K562 (cell line): ENCODE data around the gene DCHS2. TPM values are rescaled to one million over a fixed set of nuclear protein-coding genes. Genes with fewer than 3 reads are reported as not detected.
A peak's percentile ranks its signal among the peaks of the same experiment; 100 is the strongest.

ENCODE experiments used
- ATAC-seq: fragments of 200-7000 bp; cut with Tn5 transposase; 3 replicates; pipeline ENCODE4 v1.9.1; 2020; ENCODE audit warnings: moderate library complexity
- BruUV-seq: library from RNA; stranded (reverse); fragments of 400-500 nt; replicated peaks from 2 replicates; lab custom pipeline; 2021; lab: Mats Ljungman, UMichigan
- CTCF ChIA-PET: fragments of 300-600 bp; formaldehyde crosslinking; extraction: SDS; loops from one replicate; lab custom pipeline; 2021; ENCODE audit warnings: low intra/inter-chr PET ratio; lab: Yijun Ruan, JAX
- POLR2A ChIA-PET: fragments of 300-600, 350-650 bp; sonication (Branson Sonifier 250); formaldehyde crosslinking; extraction: SDS; loops from one replicate; lab custom pipeline; 2021; ENCODE audit warnings: antibody characterized with exemption, inconsistent platforms; lab: Yijun Ruan, JAX
- DNase-seq, 4 experiments: peaks; one replicate each; pipeline versions ENCODE4 v3.0.0 to v3.0.0-alpha.2; 2011 to 2018; ENCODE audit warnings: low spot score in 3 of 4, mixed read lengths in 3 of 4; ENCODE audit errors: extremely low read depth in 1 of 4
- FAIRE-seq: peaks from 2 replicates; lab custom pipeline; 2011; peaks lifted over from hg19 to GRCh38; lab: Jason Lieb, UNC
- H2AFZ ChIP-seq: 2 replicates; pipeline ENCODE4 v1.6.0; 2011; ENCODE audit warnings: low read depth, low read length, control low read depth, inconsistent platforms
- H3K27ac ChIP-seq: fragments of 200-600 bp; 3 replicates; pipeline ENCODE4 v1.8.0; 2011; ENCODE audit warnings: low read depth, mild to moderate bottlenecking, control low read depth, inconsistent platforms, low read length, moderate library complexity, mixed read lengths; ENCODE audit errors: extremely low read depth
- H3K27me3 ChIP-seq, 2 experiments: fragments of 300-600 bp in 1 of 2; 2 replicates in 1 of 2; 3 replicates in 1 of 2; pipeline versions ENCODE4 v1.6.0 to v1.8.0; 2011; ENCODE audit warnings: inconsistent platforms in 2 of 2, low read length in 2 of 2, mild to moderate bottlenecking in 1 of 2, mixed read lengths in 1 of 2, moderate library complexity in 1 of 2; ENCODE audit not compliant: control insufficient read depth in 2 of 2, insufficient read depth in 2 of 2
- H3K36me3 ChIP-seq: fragments of 300-600 bp; 3 replicates; pipeline ENCODE4 v1.8.0; 2011; ENCODE audit warnings: mild to moderate bottlenecking, low read length, inconsistent platforms; ENCODE audit not compliant: control insufficient read depth, insufficient read depth
- H3K4me1 ChIP-seq, 2 experiments: fragments of 200-600 bp in 1 of 2; replicated peaks in 1 of 2; 2 replicates in 1 of 2; 3 replicates in 1 of 2; pipeline versions ENCODE4 v1.5.1 to v1.8.0; 2011; ENCODE audit warnings: inconsistent platforms in 2 of 2, low read length in 2 of 2, mild to moderate bottlenecking in 1 of 2, mixed read lengths in 1 of 2, moderate library complexity in 1 of 2; ENCODE audit not compliant: control insufficient read depth in 2 of 2, insufficient read depth in 2 of 2
- H3K4me2 ChIP-seq: 2 replicates; pipeline ENCODE4 v1.6.1; 2011; ENCODE audit warnings: low read length, control low read depth, inconsistent platforms, mixed read lengths; ENCODE audit not compliant: insufficient read depth
- H3K4me3 ChIP-seq: fragments of 200-600 bp; sonication (generic), shearing (Covaris generic); 2 replicates; pipeline ENCODE4 v1.5.1; 2016; ENCODE audit warnings: control low read depth, inconsistent platforms
- H3K79me2 ChIP-seq: fragments of 200-600 bp; 3 replicates; pipeline ENCODE4 v1.8.0; 2011; ENCODE audit warnings: low read length, inconsistent platforms; ENCODE audit not compliant: control insufficient read depth, insufficient read depth
- H3K9ac ChIP-seq, 2 experiments: 2 replicates each; pipeline versions ENCODE4 v1.6.0 to v1.6.1; 2011; ENCODE audit warnings: low read depth in 2 of 2, low read length in 2 of 2, control low read depth in 1 of 2, inconsistent platforms in 1 of 2, mild to moderate bottlenecking in 1 of 2, mixed read lengths in 1 of 2; ENCODE audit not compliant: insufficient read depth in 1 of 2
- H3K9me1 ChIP-seq: one replicate; pipeline ENCODE4 v1.6.0; 2011; ENCODE audit warnings: inconsistent platforms, mild to moderate bottlenecking, low read length, moderate library complexity; ENCODE audit not compliant: control insufficient read depth, insufficient read depth
- H3K9me3 ChIP-seq: replicated peaks from 2 replicates; pipeline ENCODE4 v1.5.1; 2011; ENCODE audit warnings: low read depth, low read length, inconsistent platforms; ENCODE audit not compliant: control insufficient read depth, insufficient read depth
- H4K20me1 ChIP-seq: replicated peaks from 2 replicates; pipeline ENCODE4 v1.6.1; 2011; ENCODE audit warnings: low read length, inconsistent platforms, mixed read lengths; ENCODE audit not compliant: control insufficient read depth, insufficient read depth
- FOXA3 ChIP-seq, 2 experiments: fragments of 450-650 bp in 1 of 2; sonication (generic) in 1 of 2; formaldehyde crosslinking; IDR thresholded peaks in 1 of 2; conservative IDR thresholded peaks in 1 of 2; 2 replicates each; pipeline versions ENCODE4 v1.4.0 to v1.8.0; 2020 to 2022; ENCODE audit warnings: mild to moderate bottlenecking in 2 of 2, missing genetic modification reagents in 1 of 2
- MTA1 ChIP-seq: fragments of 450-650 bp; IDR thresholded peaks from 2 replicates; pipeline ENCODE4 v1.6.1; 2017; ENCODE audit warnings: borderline replicate concordance
- PTTG1 ChIP-seq: fragments of 450-650 bp; IDR thresholded peaks from 2 replicates; pipeline ENCODE4 v1.6.1; 2016; ENCODE audit warnings: low read depth, mild to moderate bottlenecking, missing genetic modification characterization, missing compliant biosample characterization
- SAFB ChIP-seq: fragments of 200-400 bp; formaldehyde crosslinking; IDR thresholded peaks from 2 replicates; pipeline ENCODE4 v1.6.1; 2017; ENCODE audit warnings: low read depth, low read length, borderline replicate concordance
- ZBTB1 ChIP-seq: sonication (generic); formaldehyde crosslinking; IDR thresholded peaks from 2 replicates; pipeline ENCODE4 v1.8.1; 2023; ENCODE audit warnings: missing genetic modification reagents, low read depth, mild to moderate bottlenecking, borderline replicate concordance
- ZNF174 ChIP-seq: fragments of 250-450 bp; sonication (Bioruptor Pico); IDR thresholded peaks from 2 replicates; pipeline ENCODE4 v1.4.0; 2020; ENCODE audit warnings: mild to moderate bottlenecking
- ZNF717 ChIP-seq: fragments of 250-450 bp; sonication (Bioruptor Pico); IDR thresholded peaks from 2 replicates; pipeline ENCODE4 v1.5.0; 2021
- WGBS: fragments of 100-300 bp; shearing (Covaris generic); methylation state at CpG from one replicate; pipeline ENCODE4 v1.1.6; 2016; ENCODE audit warnings: low coverage, mixed read lengths; ENCODE audit not compliant: insufficient coverage; ENCODE audit errors: missing lambda C conversion rate; 5-methylcytosine and 5-hydroxymethylcytosine counted together
- in situ Hi-C: fragments of 300-500 bp; cut with MboI; formaldehyde crosslinking; loops from 4 replicates; pipeline ENCODE4 v1.15.0; 2018; ENCODE audit warnings: inconsistent platforms, mixed read lengths
- intact Hi-C: fragments of 100-400 bp; cut with micrococcal nuclease; formaldehyde crosslinking; loops from 2 replicates; pipeline ENCODE4 v1.14.2; 2022
- polyA plus RNA-seq, 8 experiments: library from polyadenylated mRNA; depleted of rRNA in 4 of 8; stranded (reverse) in 5 of 8; unstranded in 3 of 8; fragments of >200 nt; fragmentation: Nextera tagmentation in 2 of 8; fragmentation: Illumina TruSeq in 1 of 8; extraction: Ambion mirVana in 2 of 8; extraction: Trizol in 1 of 8; gene quantifications; 2 replicates each; pipeline versions ENCODE4 v1.2.1 to v1.2.3, GENCODE V29; 2011 to 2014; ENCODE audit warnings: inconsistent platforms in 1 of 8, missing spikeins in 1 of 8
- total RNA-seq, 7 experiments: library from RNA; depleted of rRNA in 6 of 7; stranded (reverse); fragments of >200 nt in 6 of 7; fragmentation: Illumina TruSeq in 2 of 7; extraction: Trizol in 2 of 7; gene quantifications; 2 replicates each; pipeline versions ENCODE4 v1.2.1 to v1.2.3, GENCODE V29; 2011 to 2021; ENCODE audit warnings: low replicate concordance in 1 of 7

Gene DCHS2
- total and polyA plus RNA-seq, 9 of the 15 experiments (the other 6 are each of a cell fraction or from before 2014, with no cell fraction given) = 0.49 to 7.1 (median 5.3) TPM

DNA sequence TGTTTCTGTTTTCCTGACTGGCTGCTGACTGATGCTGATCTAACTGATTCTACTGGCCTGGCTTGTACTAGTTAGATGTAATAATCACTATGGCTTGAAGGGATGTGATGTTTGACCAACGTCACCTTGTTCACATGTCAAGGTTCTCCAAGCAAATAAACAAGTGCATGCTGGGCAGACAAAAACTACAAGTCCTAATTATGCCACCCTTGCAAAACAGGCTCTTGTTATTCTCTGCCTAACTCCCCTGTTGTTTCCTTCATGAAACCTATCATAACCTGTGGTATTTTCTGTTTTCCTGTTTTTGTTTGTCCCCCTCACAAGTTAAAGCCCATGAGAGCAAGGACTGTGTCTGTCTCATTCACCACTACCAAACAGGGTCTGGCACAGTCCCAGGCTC, 146.2 kb downstream of the DCHS2 start:
- intact Hi-C loops (no loop called here), in situ Hi-C loops (no loop called here)
- Histone ChIP-seq H2AFZ (no peak overlapping the region), H3K9me1 (no peaks in the 10 kb centered on the region), H3K79me2 (no peaks in the 10 kb centered on the region), H4K20me1 (no peaks in the 10 kb centered on the region), H3K4me2 (no peak overlapping the region), H3K4me1 (no peaks in the 10 kb centered on the region), H3K27ac (no peak overlapping the region), H3K9me3 (no peaks in the 10 kb centered on the region), H3K36me3 (no peaks in the 10 kb centered on the region), H3K4me3 (no peak overlapping the region), H3K9ac (no peak overlapping the region), H3K27me3 (no peaks in the 10 kb centered on the region)
- ATAC-seq (no peak), FAIRE-seq (no peak), DNase-seq (no peak)
- WGBS = 38% methylated on average over 1 of the region's 1 CpG
- CTCF ChIA-PET = no interaction called here
- TF ChIP-seq ZBTB1 (CRISPR knock-in tag) (no peak), FOXA3 (CRISPR knock-in tag; conservative IDR thresholded peaks at IDR 0.05 in 1 of 2, IDR thresholded peaks at IDR 0.05 in 1 of 2) (no peak), ZNF174 (CRISPR knock-in tag) (no peak)
- POLR2A ChIA-PET = interaction anchor here (1.2 kb wide), 1 partner anchor 205 kb away, joined by 4 read pairs; the partner anchor contains the start of gene PLRG1
- no TSS peak for BruUV-seq

- BruUV-seq = no TSS peak
- WGBS = 53% methylated on average over 6 of the region's 6 CpGs
- intact Hi-C loops = loop anchor here (1.0 kb wide), 1 partner anchor 162 kb away; no protein-coding TSS in a partner anchor
- TF ChIP-seq SAFB (no peak), PTTG1 (tag) (no peak), MTA1 (no peak), ZNF717 (CRISPR knock-in tag) (no peak)
Measured at GRCh38 chr4:154344686-154345085, 146.9 kb downstream of the DCHS2 start.

More at GRCh38 chr4:154344686-154345085, 146.9 kb downstream of the DCHS2 start:
- FAIRE-seq (peak; percentile 55), DNase-seq (peak in 2 of 4 experiments; percentile 33 to 55), ATAC-seq (peak; percentile 97)
- Histone ChIP-seq H3K36me3 (no peaks in the 10 kb centered on the region), H3K4me1 (no peaks in the 10 kb centered on the region), H3K27me3 (no peaks in the 10 kb centered on the region), H3K4me2 (no peak overlapping the region), H4K20me1 (no peaks in the 10 kb centered on the region), H3K27ac (no peak overlapping the region), H3K79me2 (no peaks in the 10 kb centered on the region), H2AFZ (no peak overlapping the region), H3K9me3 (no peaks in the 10 kb centered on the region), H3K9me1 (no peaks in the 10 kb centered on the region), H3K9ac (no peak overlapping the region), H3K4me3 (no peak overlapping the region)
- in situ Hi-C loops = no loop called here
- CTCF ChIA-PET = interaction anchor here (0.9 kb wide), 1 partner anchor 162 kb away, joined by 3 read pairs; no protein-coding TSS in a partner anchor
- POLR2A ChIA-PET = interaction anchor here (1.2 kb wide), 1 partner anchor 205 kb away, joined by 4 read pairs; the partner anchor contains the start of gene PLRG1
